ENCODE measurements around the gene PCDHB14.
A peak's percentile ranks its signal among the peaks of the same experiment; 100 is the strongest.
"Not testable (repeated sequence)": the region's sequence is repeated elsewhere in the genome, so short reads cannot be mapped to it uniquely, and the experiment has no call there.

The PCDHB14 gene

DNA sequence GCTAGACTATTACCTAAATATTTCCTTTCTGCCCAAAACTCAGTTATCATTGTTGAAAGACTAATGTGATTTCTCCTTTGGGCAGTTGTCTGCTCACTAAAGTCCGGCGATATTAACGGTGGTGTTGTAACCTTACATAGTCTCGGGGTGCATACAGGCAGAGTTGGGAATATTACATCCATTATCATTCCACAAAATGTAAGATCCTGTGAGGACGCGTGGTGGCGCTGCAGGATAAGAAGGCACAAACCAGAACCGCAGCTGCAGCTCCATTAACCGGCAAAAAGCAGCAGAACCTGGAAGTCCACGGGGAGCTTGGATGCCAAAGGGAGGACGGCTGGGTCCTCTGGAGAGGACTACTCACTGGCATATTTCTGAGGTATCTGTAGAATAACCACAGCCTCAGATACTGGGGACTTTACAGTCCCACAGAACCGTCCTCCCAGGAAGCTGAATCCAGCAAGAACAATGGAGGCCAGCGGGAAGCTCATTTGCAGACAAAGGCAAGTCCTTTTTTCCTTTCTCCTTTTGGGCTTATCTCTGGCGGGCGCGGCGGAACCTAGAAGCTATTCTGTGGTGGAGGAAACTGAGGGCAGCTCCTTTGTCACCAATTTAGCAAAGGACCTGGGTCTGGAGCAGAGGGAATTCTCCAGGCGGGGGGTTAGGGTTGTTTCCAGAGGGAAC is 9.3 kb upstream of the PCDHB14 start, which contains the start of gene PCDHB13:
TSS of gene PCDHB13 (plus strand) at position 264 of the 684 bp plus-strand sequence. CDS start at position 469, 205 bp downstream.
- not testable (repeated sequence) for H3K4me1 ChIP-seq (ENCODE audit: insufficient read depth, low read length); H3K27ac ChIP-seq (ENCODE audit: low read length); H3K36me3 ChIP-seq (ENCODE audit: insufficient read depth, low read depth, low read length); H3K9ac ChIP-seq (ENCODE audit: low read depth, low read length); H3K27me3 ChIP-seq (ENCODE audit: insufficient read depth, low read length); H3K4me3 ChIP-seq (ENCODE audit: low read length)
- peaks cover 27% of the 10 kb centered on the region; the same call in 1 of the 2 replicates for H3K9me3 ChIP-seq (ENCODE audit: insufficient read depth, low read depth, low read length)

DNA sequence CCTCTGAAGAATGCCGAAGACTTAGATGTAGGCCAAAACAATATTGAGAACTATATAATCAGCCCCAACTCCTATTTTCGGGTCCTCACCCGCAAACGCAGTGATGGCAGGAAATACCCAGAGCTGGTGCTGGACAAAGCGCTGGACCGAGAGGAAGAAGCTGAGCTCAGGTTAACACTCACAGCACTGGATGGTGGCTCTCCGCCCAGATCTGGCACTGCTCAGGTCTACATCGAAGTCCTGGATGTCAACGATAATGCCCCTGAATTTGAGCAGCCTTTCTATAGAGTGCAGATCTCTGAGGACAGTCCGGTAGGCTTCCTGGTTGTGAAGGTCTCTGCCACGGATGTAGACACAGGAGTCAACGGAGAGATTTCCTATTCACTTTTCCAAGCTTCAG is 8.6 kb upstream of the PCDHB14 start:
- not testable (repeated sequence) for H3K4me3 ChIP-seq (ENCODE audit: low read length); H3K27me3 ChIP-seq (ENCODE audit: insufficient read depth, low read length); H3K27ac ChIP-seq (ENCODE audit: low read length); H3K9ac ChIP-seq (ENCODE audit: low read depth, low read length); H3K36me3 ChIP-seq (ENCODE audit: insufficient read depth, low read depth, low read length); H3K4me1 ChIP-seq (ENCODE audit: insufficient read depth, low read length)
- peaks cover 24% of the 10 kb centered on the region; the same call in 1 of the 2 replicates for H3K9me3 ChIP-seq (ENCODE audit: insufficient read depth, low read depth, low read length)

DNA sequence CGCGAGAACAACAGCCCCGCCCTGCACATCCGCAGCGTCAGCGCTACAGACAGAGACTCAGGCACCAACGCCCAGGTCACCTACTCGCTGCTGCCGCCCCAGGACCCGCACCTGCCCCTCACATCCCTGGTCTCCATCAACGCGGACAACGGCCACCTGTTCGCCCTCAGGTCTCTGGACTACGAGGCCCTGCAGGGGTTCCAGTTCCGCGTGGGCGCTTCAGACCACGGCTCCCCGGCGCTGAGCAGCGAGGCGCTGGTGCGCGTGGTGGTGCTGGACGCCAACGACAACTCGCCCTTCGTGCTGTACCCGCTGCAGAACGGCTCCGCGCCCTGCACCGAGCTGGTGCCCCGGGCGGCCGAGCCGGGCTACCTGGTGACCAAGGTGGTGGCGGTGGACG is 7.6 kb upstream of the PCDHB14 start:
- not testable (repeated sequence) for H3K27me3 ChIP-seq (ENCODE audit: insufficient read depth, low read length); H3K36me3 ChIP-seq (ENCODE audit: insufficient read depth, low read depth, low read length); H3K4me1 ChIP-seq (ENCODE audit: insufficient read depth, low read length); H3K4me3 ChIP-seq (ENCODE audit: low read length); H3K9ac ChIP-seq (ENCODE audit: low read depth, low read length); H3K27ac ChIP-seq (ENCODE audit: low read length)
- peaks cover 18% of the 10 kb centered on the region; the same call in 1 of the 2 replicates for H3K9me3 ChIP-seq (ENCODE audit: insufficient read depth, low read depth, low read length)

DNA sequence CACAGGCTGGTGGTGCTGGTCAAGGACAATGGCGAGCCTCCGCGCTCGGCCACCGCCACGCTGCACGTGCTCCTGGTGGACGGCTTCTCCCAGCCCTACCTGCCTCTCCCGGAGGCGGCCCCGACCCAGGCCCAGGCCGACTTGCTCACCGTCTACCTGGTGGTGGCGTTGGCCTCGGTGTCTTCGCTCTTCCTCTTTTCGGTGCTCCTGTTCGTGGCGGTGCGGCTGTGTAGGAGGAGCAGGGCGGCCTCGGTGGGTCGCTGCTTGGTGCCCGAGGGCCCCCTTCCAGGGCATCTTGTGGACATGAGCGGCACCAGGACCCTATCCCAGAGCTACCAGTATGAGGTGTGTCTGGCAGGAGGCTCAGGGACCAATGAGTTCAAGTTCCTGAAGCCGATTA is 7.1 kb upstream of the PCDHB14 start:
- H3K27me3 ChIP-seq (ENCODE audit: insufficient read depth, low read length); H3K9ac ChIP-seq (ENCODE audit: low read depth, low read length); H3K27ac ChIP-seq (ENCODE audit: low read length); H3K36me3 ChIP-seq (ENCODE audit: insufficient read depth, low read depth, low read length); H3K4me1 ChIP-seq (ENCODE audit: insufficient read depth, low read length); H3K4me3 ChIP-seq (ENCODE audit: low read length): not testable (repeated sequence)
- H3K9me3 ChIP-seq (ENCODE audit: insufficient read depth, low read depth, low read length) = peaks cover 18% of the 10 kb centered on the region; the same call in 1 of the 2 replicates

DNA sequence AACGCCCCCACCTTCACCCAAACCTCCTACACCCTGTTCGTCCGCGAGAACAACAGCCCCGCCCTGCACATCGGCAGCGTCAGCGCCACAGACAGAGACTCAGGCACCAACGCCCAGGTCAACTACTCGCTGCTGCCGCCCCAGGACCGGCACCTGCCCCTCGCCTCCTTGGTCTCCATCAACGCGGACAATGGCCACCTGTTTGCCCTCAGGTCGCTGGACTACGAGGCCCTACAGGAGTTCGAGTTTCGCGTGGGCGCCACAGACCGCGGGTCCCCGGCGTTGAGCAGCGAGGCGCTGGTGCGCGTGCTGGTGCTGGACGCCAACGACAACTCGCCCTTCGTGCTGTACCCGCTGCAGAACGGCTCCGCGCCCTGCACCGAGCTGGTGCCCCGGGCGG is 1.7 kb downstream of the PCDHB14 start:
- H3K4me3 ChIP-seq (ENCODE audit: low read length); H3K27ac ChIP-seq (ENCODE audit: low read length); H3K4me1 ChIP-seq (ENCODE audit: insufficient read depth, low read length); H3K9ac ChIP-seq (ENCODE audit: low read depth, low read length); H3K27me3 ChIP-seq (ENCODE audit: insufficient read depth, low read length); H3K36me3 ChIP-seq (ENCODE audit: insufficient read depth, low read depth, low read length): not testable (repeated sequence)
- peaks cover 31% of the 10 kb centered on the region; the same call in 1 of the 2 replicates for H3K9me3 ChIP-seq (ENCODE audit: insufficient read depth, low read depth, low read length)

DNA sequence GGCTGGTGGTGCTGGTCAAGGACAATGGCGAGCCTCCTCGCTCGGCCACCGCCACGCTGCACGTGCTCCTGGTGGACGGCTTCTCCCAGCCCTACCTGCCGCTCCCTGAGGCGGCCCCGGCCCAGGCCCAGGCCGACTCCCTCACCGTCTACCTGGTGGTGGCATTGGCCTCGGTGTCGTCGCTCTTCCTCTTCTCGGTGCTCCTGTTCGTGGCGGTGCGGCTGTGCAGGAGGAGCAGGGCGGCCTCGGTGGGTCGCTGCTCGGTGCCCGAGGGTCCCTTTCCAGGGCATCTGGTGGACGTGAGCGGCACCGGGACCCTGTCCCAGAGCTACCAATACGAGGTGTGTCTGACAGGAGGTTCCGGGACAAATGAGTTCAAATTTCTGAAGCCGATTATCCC is 2.3 kb downstream of the PCDHB14 start:
- not testable (repeated sequence) for H3K9ac ChIP-seq (ENCODE audit: low read depth, low read length); H3K36me3 ChIP-seq (ENCODE audit: insufficient read depth, low read depth, low read length); H3K4me1 ChIP-seq (ENCODE audit: insufficient read depth, low read length); H3K4me3 ChIP-seq (ENCODE audit: low read length); H3K27ac ChIP-seq (ENCODE audit: low read length); H3K27me3 ChIP-seq (ENCODE audit: insufficient read depth, low read length)
- H3K9me3 ChIP-seq (ENCODE audit: insufficient read depth, low read depth, low read length) = peaks cover 31% of the 10 kb centered on the region; the same call in 1 of the 2 replicates

DNA sequence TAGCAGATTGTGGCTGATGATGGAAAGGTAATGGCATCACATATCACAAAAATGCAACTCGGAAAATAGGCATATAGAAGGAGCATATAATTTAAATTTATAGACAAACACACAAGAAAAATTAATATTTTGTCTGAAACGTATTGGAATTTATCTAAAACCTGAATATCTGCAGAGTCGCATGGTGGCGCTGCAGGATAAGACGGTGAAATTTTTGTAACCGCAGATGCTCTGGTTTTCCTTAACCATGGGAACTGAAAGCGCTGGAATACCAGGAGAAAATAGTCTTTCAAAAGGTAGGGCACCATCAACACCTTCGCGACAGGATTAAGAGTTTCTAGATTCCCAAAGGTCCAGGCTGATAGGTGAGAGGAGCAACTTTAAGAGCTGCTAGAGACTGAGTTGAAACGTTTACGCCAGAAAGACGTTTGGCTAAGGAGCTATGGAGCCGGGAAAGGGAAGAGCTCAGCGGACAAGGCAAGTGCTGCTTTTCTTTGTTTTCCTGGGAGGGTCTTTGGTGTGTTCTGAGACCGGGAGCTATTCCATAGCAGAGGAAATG is 11.0 kb downstream of the PCDHB14 start:
- Histone ChIP-seq H3K9ac (ENCODE audit: low read depth, low read length) (no peak overlapping the region), H3K27ac (ENCODE audit: low read length) (no peak overlapping the region), H3K27me3 (ENCODE audit: insufficient read depth, low read length) (no peaks in the 10 kb centered on the region), H3K36me3 (ENCODE audit: insufficient read depth, low read depth, low read length) (no peaks in the 10 kb centered on the region), H3K9me3 (ENCODE audit: insufficient read depth, low read depth, low read length) (peaks cover 65% of the 10 kb centered on the region), H3K4me1 (ENCODE audit: insufficient read depth, low read length) (no peaks in the 10 kb centered on the region), H3K4me3 (ENCODE audit: low read length) (no peak overlapping the region)

DNA sequence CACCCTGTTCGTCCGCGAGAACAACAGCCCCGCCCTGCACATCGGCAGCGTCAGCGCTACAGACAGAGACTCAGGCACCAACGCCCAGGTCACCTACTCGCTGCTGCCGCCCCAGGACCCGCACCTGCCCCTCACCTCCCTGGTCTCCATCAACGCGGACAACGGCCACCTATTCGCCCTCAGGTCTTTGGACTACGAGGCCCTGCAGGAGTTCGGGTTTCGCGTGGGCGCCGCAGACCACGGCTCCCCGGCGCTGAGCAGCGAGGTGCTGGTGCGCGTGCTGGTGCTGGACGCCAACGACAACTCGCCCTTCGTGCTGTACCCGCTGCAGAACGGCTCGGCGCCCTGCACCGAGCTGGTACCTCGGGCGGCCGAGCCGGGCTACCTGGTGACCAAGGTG is 12.8 kb downstream of the PCDHB14 start:
- H3K4me1 ChIP-seq (ENCODE audit: insufficient read depth, low read length); H3K27ac ChIP-seq (ENCODE audit: low read length); H3K36me3 ChIP-seq (ENCODE audit: insufficient read depth, low read depth, low read length); H3K9ac ChIP-seq (ENCODE audit: low read depth, low read length); H3K27me3 ChIP-seq (ENCODE audit: insufficient read depth, low read length); H3K4me3 ChIP-seq (ENCODE audit: low read length): not testable (repeated sequence)
- peaks cover 82% of the 10 kb centered on the region for H3K9me3 ChIP-seq (ENCODE audit: insufficient read depth, low read depth, low read length)

DNA sequence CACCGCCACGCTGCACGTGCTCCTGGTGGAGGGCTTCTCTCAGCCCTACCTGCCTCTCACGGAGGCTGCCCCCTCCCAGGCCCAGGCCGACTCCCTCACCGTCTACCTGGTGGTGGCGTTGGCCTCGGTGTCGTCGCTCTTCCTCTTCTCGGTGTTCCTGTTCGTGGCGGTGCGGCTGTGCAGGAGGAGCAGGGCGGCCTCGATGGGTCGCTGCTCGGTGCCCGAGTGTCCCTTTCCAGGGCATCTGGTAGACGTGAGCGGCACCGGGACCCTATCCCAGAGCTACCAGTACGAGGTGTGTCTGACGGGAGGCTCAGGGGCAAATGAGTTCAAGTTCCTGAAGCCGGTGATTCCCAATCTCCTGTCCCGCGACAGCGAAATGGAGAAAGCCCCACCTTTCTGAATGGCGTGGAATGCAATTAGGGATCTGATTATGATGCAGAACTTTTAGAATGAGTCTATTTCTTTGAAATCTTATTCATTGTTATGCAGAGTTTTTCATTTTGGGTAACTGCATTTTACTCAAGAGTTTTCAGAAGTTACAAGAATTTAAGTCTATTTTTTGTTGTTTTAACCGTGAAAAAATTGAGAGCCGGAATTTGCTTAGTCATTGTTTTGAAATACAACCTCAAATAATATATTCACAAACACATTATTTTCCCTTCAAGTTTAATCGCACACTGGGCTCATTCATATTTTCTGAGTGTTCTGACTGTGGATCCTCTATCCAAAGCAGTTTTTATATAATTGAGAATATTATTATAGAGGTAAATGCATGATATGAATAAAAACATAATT is 13.6 kb downstream of the PCDHB14 start:
- H3K9ac ChIP-seq (ENCODE audit: low read depth, low read length) = no peak overlapping the region

DNA sequence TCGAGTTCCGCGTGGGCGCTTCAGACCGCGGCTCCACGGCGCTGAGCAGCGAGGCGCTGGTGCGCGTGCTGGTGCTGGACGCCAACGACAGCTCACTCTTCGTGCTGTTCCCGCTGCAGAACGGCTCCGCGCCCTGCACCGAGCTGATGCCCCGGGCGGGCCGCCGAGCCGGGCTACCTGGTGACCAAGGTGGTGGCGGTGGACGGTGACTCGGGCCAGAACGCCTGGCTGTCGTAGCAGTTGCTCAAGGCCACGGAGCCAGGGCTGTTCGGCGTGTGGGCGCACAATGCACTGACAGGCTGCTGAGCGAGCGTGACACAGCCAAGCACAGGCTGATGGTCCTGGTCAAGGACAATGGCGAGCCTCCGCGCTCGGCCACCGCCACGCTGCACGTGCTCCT is 18.4 kb downstream of the PCDHB14 start:
- Histone ChIP-seq H3K27ac (ENCODE audit: low read length) (no peak overlapping the region), H3K9me3 (ENCODE audit: insufficient read depth, low read depth, low read length) (peaks cover 94% of the 10 kb centered on the region), H3K36me3 (ENCODE audit: insufficient read depth, low read depth, low read length) (no peaks in the 10 kb centered on the region), H3K4me3 (ENCODE audit: low read length) (no peak overlapping the region), H3K9ac (ENCODE audit: low read depth, low read length) (no peak overlapping the region), H3K4me1 (ENCODE audit: insufficient read depth, low read length) (no peaks in the 10 kb centered on the region), H3K27me3 (ENCODE audit: insufficient read depth, low read length) (no peaks in the 10 kb centered on the region)

More for the DNA sequence above, 13.6 kb downstream of the PCDHB14 start:
- H3K9me3 ChIP-seq (ENCODE audit: insufficient read depth, low read depth, low read length) = peaks cover 85% of the 10 kb centered on the region
- no peaks in the 10 kb centered on the region for H3K4me1 ChIP-seq (ENCODE audit: insufficient read depth, low read length)
- H3K4me3 ChIP-seq (ENCODE audit: low read length) = no peak overlapping the region
- H3K27me3 ChIP-seq (ENCODE audit: insufficient read depth, low read length) = no peaks in the 10 kb centered on the region
- H3K27ac ChIP-seq (ENCODE audit: low read length) = no peak overlapping the region
- H3K36me3 ChIP-seq (ENCODE audit: insufficient read depth, low read depth, low read length) = no peaks in the 10 kb centered on the region

DNA sequence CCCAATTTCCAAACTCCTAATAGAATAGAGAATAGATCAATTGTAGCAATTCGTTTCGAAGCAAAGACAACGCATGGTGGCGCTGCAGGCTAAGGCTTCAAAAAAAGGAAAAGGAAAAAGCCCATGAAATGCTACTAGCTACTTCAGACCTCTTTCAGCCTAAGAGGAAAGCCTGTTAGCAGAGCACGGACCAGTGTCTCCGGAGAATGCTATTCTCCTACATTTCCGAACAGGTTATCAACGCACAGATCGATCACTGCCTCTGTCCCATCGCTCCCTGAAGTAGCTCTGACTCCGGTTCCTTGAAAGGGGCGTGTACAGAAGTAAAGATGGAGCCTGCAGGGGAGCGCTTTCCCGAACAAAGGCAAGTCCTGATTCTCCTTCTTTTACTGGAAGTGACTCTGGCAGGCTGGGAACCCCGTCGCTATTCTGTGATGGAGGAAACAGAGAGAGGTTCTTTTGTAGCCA is 22.1 kb downstream of the PCDHB14 start, which contains the start of gene PCDHB15:
TSS of gene PCDHB15 (plus strand) at position 146 of the 468 bp plus-strand sequence. CDS start at position 330, 184 bp downstream.
- Histone ChIP-seq H3K4me3 (ENCODE audit: low read length) (peak within 1 kb of the TSS; percentile 37; the same call in 1 of the 2 replicates), H3K27me3 (ENCODE audit: insufficient read depth, low read length) (no peaks in the 10 kb centered on the region), H3K36me3 (ENCODE audit: insufficient read depth, low read depth, low read length) (no peaks in the 10 kb centered on the region), H3K27ac (ENCODE audit: low read length) (no peak within 1 kb of the TSS), H3K9me3 (ENCODE audit: insufficient read depth, low read depth, low read length) (peaks cover 91% of the 10 kb centered on the region), H3K4me1 (ENCODE audit: insufficient read depth, low read length) (no peaks in the 10 kb centered on the region), H3K9ac (ENCODE audit: low read depth, low read length) (no peak within 1 kb of the TSS)

All from iPS-20b (cell line).